Spleen (tissue), 11 donors: ENCODE results near the gene SOX6. TPM values are rescaled to one million over a fixed set of nuclear protein-coding genes. Genes with fewer than 3 reads are reported as not detected.

Source experiments
- DNase-seq: peaks from one replicate; pipeline ENCODE4 v3.0.0-alpha.2; 2020
- H3K27ac ChIP-seq, 8 donors: fragments of 200-600 bp; sonication (generic) in 7 of 8; 1 replicate in 4 of 8; 2 replicates in 4 of 8; pipeline versions ENCODE4 v1.5.0 to v1.8.0; 2016 to 2021; ENCODE audit warnings: inconsistent platforms in 4 of 8, mild to moderate bottlenecking in 4 of 8, moderate library complexity in 1 of 8
- H3K27me3 ChIP-seq, 7 donors: fragments of 200-600 bp; sonication (generic) in 6 of 7; replicated peaks in 1 of 7; 1 replicate in 4 of 7; 2 replicates in 3 of 7; pipeline versions ENCODE4 v1.5.0 to v1.8.0; 2016 to 2021; ENCODE audit warnings: inconsistent platforms in 3 of 7, mild to moderate bottlenecking in 1 of 7
- H3K36me3 ChIP-seq, 6 donors: fragments of 200-600 bp; sonication (generic) in 5 of 6; 1 replicate in 4 of 6; 2 replicates in 2 of 6; pipeline versions ENCODE4 v1.5.0 to v1.8.0; 2016 to 2021; ENCODE audit warnings: inconsistent platforms in 2 of 6
- H3K4me1 ChIP-seq, 6 donors: fragments of 200-600 bp; sonication (generic) in 5 of 6; 1 replicate in 3 of 6; 2 replicates in 3 of 6; pipeline versions ENCODE4 v1.5.0 to v1.8.0; 2016 to 2021; ENCODE audit warnings: inconsistent platforms in 3 of 6
- H3K4me3 ChIP-seq, 8 donors: fragments of 200-600 bp; sonication (generic) in 7 of 8; 1 replicate in 4 of 8; 2 replicates in 4 of 8; pipeline versions ENCODE4 v1.5.0 to v1.8.0; 2016 to 2021; ENCODE audit warnings: inconsistent platforms in 4 of 8, mild to moderate bottlenecking in 4 of 8, moderate library complexity in 2 of 8
- H3K9me3 ChIP-seq, 8 donors: fragments of 200-600 bp; sonication (generic) in 7 of 8; 1 replicate in 4 of 8; 2 replicates in 4 of 8; pipeline versions ENCODE4 v1.5.0 to v1.8.0; 2016 to 2021; ENCODE audit warnings: inconsistent platforms in 4 of 8
- CTCF ChIP-seq, 11 experiments: fragments of 200-600 bp in 7 of 11; fragments of 450-650 bp in 4 of 11; sonication (generic) in 4 of 11; IDR thresholded peaks in 8 of 11; conservative IDR thresholded peaks in 3 of 11; 1 replicate in 7 of 11; 2 replicates in 4 of 11; pipeline versions ENCODE4 v1.4.0 to v1.8.0; 2016 to 2021; ENCODE audit warnings: antibody characterized with exemption in 11 of 11, inconsistent platforms in 4 of 11, mild to moderate bottlenecking in 1 of 11
- POLR2A ChIP-seq, 3 donors: fragments of 450-650 bp; IDR thresholded peaks; one replicate each; pipeline ENCODE4 v1.5.1; 2017; ENCODE audit warnings: antibody characterized with exemption in 3 of 3, mild to moderate bottlenecking in 1 of 3
- POLR2AphosphoS5 ChIP-seq, 3 donors: sonication (generic); formaldehyde crosslinking; IDR thresholded peaks; one replicate each; pipeline ENCODE4 v1.5.1; 2017; ENCODE audit warnings: antibody characterized with exemption in 3 of 3
- WGBS, 5 donors: extraction: QIAGEN DNeasy Blood & Tissue Kit in 3 of 5; methylation state at CpG; one replicate each; pipeline versions ENCODE4 v1.1.5 to v1.1.7; 2013 to 2018; 5-methylcytosine and 5-hydroxymethylcytosine counted together
- intact Hi-C: fragments of 100-400 bp; cut with DNase I; formaldehyde crosslinking; loops from one replicate; pipeline ENCODE4 v1.15.0; 2023; ENCODE audit warnings: low total_unique reads
- polyA plus RNA-seq, 3 donors: library from polyadenylated mRNA; stranded (reverse); fragments of 200-250 nt; gene quantifications; one replicate each; pipeline ENCODE4 v1.2.1, GENCODE V29; 2013
- total RNA-seq, 7 donors: library from RNA; depleted of rRNA in 3 of 7; stranded (reverse); fragments of >200 nt in 3 of 7; fragmentation: NEBNext Ultra II Directional in 4 of 7; extraction: Animal tissue kit (Norgen Biotek cat#: 25700) in 4 of 7; gene quantifications; one replicate each; pipeline versions ENCODE4 v1.1.0 to v1.2.1, GENCODE V29; 2016 to 2021
- donor health status: healthy with polysubstance abuse.
- donor health status: DM: no; HTN: no; CAD: no; lungs with moderate emphysema.
- donor health status: DM: no; HTN: no; CAD: no.
- donor health status: Bipolar disorder and iron deficiency.
- donor health status: healthy.
- donor health status: DM: no; HTN: no; CAD: no.
- donor health status: DM: yes; HTN: yes; CAD: no.

Gene SOX6
- total and polyA plus RNA-seq, 10 donors: 0.11 to 12.4 (median 3.7) TPM

GRCh38 chr11:16350125-16350524, 6.2 kb downstream of the SOX6 start:
- H3K27me3 ChIP-seq: no peaks in the 10 kb centered on the region
- intact Hi-C loops: no loop called here
- no peaks in the 10 kb centered on the region for H3K9me3 ChIP-seq
- H3K27ac ChIP-seq: no peak overlapping the region
- H3K36me3 ChIP-seq: no peaks in the 10 kb centered on the region
- H3K4me1 ChIP-seq: no peaks in the 10 kb centered on the region
- H3K4me3 ChIP-seq: no peak overlapping the region
- DNase-seq: no peak
- TF ChIP-seq POLR2AphosphoS5 (IDR thresholded peaks at IDR 0.05) (no peak), POLR2A (IDR thresholded peaks at IDR 0.05) (no peak), CTCF (IDR thresholded peaks at IDR 0.05 in 8 of 11, conservative IDR thresholded peaks at IDR 0.05 in 3 of 11) (no peak)
- 34 to 45% (median 36%) methylated on average over 5 of the region's 5 CpGs for WGBS, 5 donors

GRCh38 chr11:16347928-16348685, 8.2 kb downstream of the SOX6 start:
- Histone ChIP-seq H3K36me3 (no peaks in the 10 kb centered on the region), H3K4me1 (no peaks in the 10 kb centered on the region), H3K27ac (no peak overlapping the region), H3K9me3 (no peaks in the 10 kb centered on the region), H3K27me3 (no peaks in the 10 kb centered on the region), H3K4me3 (no peak overlapping the region)
- intact Hi-C loops: no loop called here
- no peak for TF ChIP-seq POLR2AphosphoS5 (IDR thresholded peaks at IDR 0.05)
- TF ChIP-seq CTCF (IDR thresholded peaks at IDR 0.05 in 8 of 11, conservative IDR thresholded peaks at IDR 0.05 in 3 of 11): no peak
- no peak for TF ChIP-seq POLR2A (IDR thresholded peaks at IDR 0.05)
- DNase-seq: no peak

- DNase-seq: no peak
- TF ChIP-seq POLR2A (IDR thresholded peaks at IDR 0.05) (no peak), CTCF (IDR thresholded peaks at IDR 0.05 in 8 of 11, conservative IDR thresholded peaks at IDR 0.05 in 3 of 11) (no peak), POLR2AphosphoS5 (IDR thresholded peaks at IDR 0.05) (no peak)
- Histone ChIP-seq H3K9me3 (no peaks in the 10 kb centered on the region), H3K27ac (no peak overlapping the region), H3K4me1 (no peaks in the 10 kb centered on the region), H3K36me3 (no peaks in the 10 kb centered on the region), H3K27me3 (no peaks in the 10 kb centered on the region), H3K4me3 (no peak overlapping the region)
- WGBS, 5 donors: 84 to 91% (median 89%) methylated on average over 1 of the region's 1 CpG
- intact Hi-C loops: no loop called here
Observed at GRCh38 chr11:16346975-16347374, 9.4 kb downstream of the SOX6 start.

- Histone ChIP-seq H3K4me1 (no peaks in the 10 kb centered on the region), H3K36me3 (no peaks in the 10 kb centered on the region)
Observed at GRCh38 chr11:16341853-16342252, 14.5 kb downstream of the SOX6 start.

More at GRCh38 chr11:16341853-16342252, 14.5 kb downstream of the SOX6 start:
- WGBS, 5 donors: 83 to 96% (median 94%) methylated on average over 3 of the region's 3 CpGs
- Histone ChIP-seq H3K27me3 (no peaks in the 10 kb centered on the region), H3K27ac (no peak overlapping the region), H3K4me3 (no peak overlapping the region), H3K9me3 (no peaks in the 10 kb centered on the region)
- DNase-seq: no peak
- intact Hi-C loops: no loop called here
- TF ChIP-seq CTCF (IDR thresholded peaks at IDR 0.05 in 8 of 11, conservative IDR thresholded peaks at IDR 0.05 in 3 of 11) (no peak), POLR2A (IDR thresholded peaks at IDR 0.05) (no peak), POLR2AphosphoS5 (IDR thresholded peaks at IDR 0.05) (no peak)
